ENCODE data around the gene LAPTM5. TPM values are rescaled to one million over a fixed set of nuclear protein-coding genes. Genes with fewer than 3 reads are reported as not detected.

Gene LAPTM5
- total and polyA plus RNA-seq, 4 experiments from 2014 or later, result 563 to 851 (median 598) TPM

- Histone ChIP-seq H3K9me3 (ENCODE audit: control insufficient read depth in 1 of 2, low read length in 2 of 2) (no peaks in the 10 kb centered on the region), H3K36me3 (ENCODE audit: insufficient read depth, low read length) (peaks cover 26% of the 10 kb centered on the region), H3K27me3 (ENCODE audit: insufficient read depth, low read length) (no peaks in the 10 kb centered on the region), H3K27ac (ENCODE audit: low read depth, low read length) (peak overlapping the region; percentile 92), H3K4me3 (ENCODE audit: low read length in 2 of 2) (peak overlapping the region in 1 of 2 donors; percentile 16), H3K4me1 (ENCODE audit: insufficient read depth, low read length) (peaks cover 100% of the 10 kb centered on the region)
- peak in 1 of 5 donors; percentile 68 for DNase-seq
- H3K27ac Mint-ChIP-seq, result peak overlapping the region; percentile 95 to 99 (median 98)
- peaks cover 0 to 2% (median 0%) of the 10 kb centered on the region in 8 donors for H3K9me3 Mint-ChIP-seq
- H3K36me3 Mint-ChIP-seq, result peaks cover 27 to 66% of the 10 kb centered on the region in 2 donors
- ChIA-PET CTCF (ENCODE audit: partially characterized antibody) (interaction anchor here (1.3 to 18.5 kb wide), 4 partner anchors 10 to 36 kb away, joined by 3 to 270 read pairs (median 98); partner anchors contain the start of gene LAPTM5), POLR2A (ENCODE audit: partially characterized antibody) (interaction anchor here (0.8 to 37.5 kb wide), 4 partner anchors 10 to 36 kb away, joined by 4 to 1160 read pairs (median 587); partner anchors contain the start of genes LAPTM5 and MATN1)
- intact Hi-C loops (cut with micrococcal nuclease), result no loop called here
- peaks cover 84 to 100% (median 95%) of the 10 kb centered on the region in 4 donors for H3K4me1 Mint-ChIP-seq
- H3K27me3 Mint-ChIP-seq, result no peaks in the 10 kb centered on the region
- peak overlapping the region; percentile 17 to 98 (median 88) for H3K4me3 Mint-ChIP-seq
These were observed 11.2 kb downstream of the LAPTM5 start for GRCh38 chr1:30746212-30747032.

GRCh38 chr1:30745834-30746208, 11.8 kb downstream of the LAPTM5 start:
- Histone ChIP-seq H3K4me3 (ENCODE audit: low read length in 2 of 2) (peak overlapping the region in 1 of 2 donors; percentile 12), H3K27me3 (ENCODE audit: insufficient read depth, low read length) (no peaks in the 10 kb centered on the region), H3K4me1 (ENCODE audit: insufficient read depth, low read length) (peaks cover 100% of the 10 kb centered on the region), H3K9me3 (ENCODE audit: control insufficient read depth in 1 of 2, low read length in 2 of 2) (no peaks in the 10 kb centered on the region), H3K36me3 (ENCODE audit: insufficient read depth, low read length) (peaks cover 32% of the 10 kb centered on the region), H3K27ac (ENCODE audit: low read depth, low read length) (peak overlapping the region; percentile 92)
- H3K9me3 Mint-ChIP-seq, result peaks cover 0 to 2% (median 0%) of the 10 kb centered on the region in 8 donors
- intact Hi-C loops (cut with micrococcal nuclease), result no loop called here
- DNase-seq, result no peak
- H3K27ac Mint-ChIP-seq, result peak overlapping the region; percentile 95 to 99 (median 98)
- peak overlapping the region; percentile 69 to 98 (median 88) for H3K4me3 Mint-ChIP-seq
- H3K36me3 Mint-ChIP-seq, result peaks cover 33 to 72% of the 10 kb centered on the region in 2 donors
- no peaks in the 10 kb centered on the region for H3K27me3 Mint-ChIP-seq
- ChIA-PET CTCF (ENCODE audit: partially characterized antibody) (interaction anchor here (1.3 to 18.5 kb wide), 4 partner anchors 11 to 36 kb away, joined by 3 to 270 read pairs (median 98); partner anchors contain the start of gene LAPTM5), POLR2A (ENCODE audit: partially characterized antibody) (interaction anchor here (0.8 to 37.5 kb wide), 4 partner anchors 10 to 37 kb away, joined by 4 to 1160 read pairs (median 587); partner anchors contain the start of genes LAPTM5 and MATN1)
- H3K4me1 Mint-ChIP-seq, result peaks cover 88 to 100% (median 96%) of the 10 kb centered on the region in 4 donors

GRCh38 chr1:30745156-30745833, 12.3 kb downstream of the LAPTM5 start:
- ChIA-PET POLR2A (ENCODE audit: partially characterized antibody) (interaction anchor here (3.0 to 37.5 kb wide), 5 partner anchors 11 to 37 kb away, joined by 14 to 1160 read pairs (median 93); partner anchors contain the start of genes LAPTM5 and MATN1), CTCF (ENCODE audit: partially characterized antibody) (interaction anchor here (2.0 to 18.5 kb wide), 5 partner anchors 11 to 37 kb away, joined by 26 to 270 read pairs (median 85); partner anchors contain the start of gene LAPTM5)
- Histone ChIP-seq H3K4me1 (ENCODE audit: insufficient read depth, low read length) (peaks cover 100% of the 10 kb centered on the region), H3K27me3 (ENCODE audit: insufficient read depth, low read length) (no peaks in the 10 kb centered on the region), H3K4me3 (ENCODE audit: low read length in 2 of 2) (peak overlapping the region in 1 of 2 donors; percentile 12), H3K9me3 (ENCODE audit: control insufficient read depth in 1 of 2, low read length in 2 of 2) (no peaks in the 10 kb centered on the region), H3K27ac (ENCODE audit: low read depth, low read length) (peak overlapping the region; percentile 92), H3K36me3 (ENCODE audit: insufficient read depth, low read length) (peaks cover 36% of the 10 kb centered on the region)
- H3K36me3 Mint-ChIP-seq, result peaks cover 39 to 77% of the 10 kb centered on the region in 2 donors
- DNase-seq, result peak in 1 of 5 donors; percentile 44
- intact Hi-C loops (cut with micrococcal nuclease), result no loop called here
- H3K27ac Mint-ChIP-seq, result peak overlapping the region; percentile 95 to 99 (median 98)
- H3K9me3 Mint-ChIP-seq, result peaks cover 0 to 2% (median 0%) of the 10 kb centered on the region in 8 donors
- peaks cover 88 to 100% (median 95%) of the 10 kb centered on the region in 4 donors for H3K4me1 Mint-ChIP-seq
- peak overlapping the region; percentile 69 to 98 (median 88) for H3K4me3 Mint-ChIP-seq
- H3K27me3 Mint-ChIP-seq, result no peaks in the 10 kb centered on the region

GRCh38 chr1:30744060-30744756, 13.4 kb downstream of the LAPTM5 start:
- Mint-ChIP-seq H3K9me3 (peaks cover 0 to 3% (median 0%) of the 10 kb centered on the region in 8 donors), H3K4me3 (peak overlapping the region; percentile 77 to 98 (median 89)), H3K36me3 (peaks cover 45 to 78% of the 10 kb centered on the region in 2 donors), H3K4me1 (peaks cover 81 to 100% (median 88%) of the 10 kb centered on the region in 4 donors), H3K27ac (peak overlapping the region; percentile 95 to 99 (median 98)), H3K27me3 (no peaks in the 10 kb centered on the region)
- Histone ChIP-seq H3K4me1 (ENCODE audit: insufficient read depth, low read length) (peaks cover 96% of the 10 kb centered on the region), H3K4me3 (ENCODE audit: low read length in 2 of 2) (peak overlapping the region; percentile 30 to 48), H3K27me3 (ENCODE audit: insufficient read depth, low read length) (no peaks in the 10 kb centered on the region), H3K27ac (ENCODE audit: low read depth, low read length) (peak overlapping the region; percentile 92), H3K9me3 (ENCODE audit: control insufficient read depth in 1 of 2, low read length in 2 of 2) (no peaks in the 10 kb centered on the region), H3K36me3 (ENCODE audit: insufficient read depth, low read length) (peaks cover 45% of the 10 kb centered on the region)
- DNase-seq, result peak in 3 of 5 donors; percentile 59 to 75 (median 66)
- CTCF ChIA-PET (ENCODE audit: partially characterized antibody), result interaction anchor here (0.6 to 7.7 kb wide), 12 partner anchors 11 to 168 kb away, joined by 3 to 111 read pairs (median 5); partner anchors contain the start of genes LAPTM5 and MATN1
- intact Hi-C loops (cut with micrococcal nuclease), result no loop called here
- POLR2A ChIA-PET (ENCODE audit: partially characterized antibody), result interaction anchor here (1.0 to 37.5 kb wide), 8 partner anchors 12 to 1365 kb away, joined by 3 to 1160 read pairs (median 20); partner anchors contain the start of gene LAPTM5

DNA sequence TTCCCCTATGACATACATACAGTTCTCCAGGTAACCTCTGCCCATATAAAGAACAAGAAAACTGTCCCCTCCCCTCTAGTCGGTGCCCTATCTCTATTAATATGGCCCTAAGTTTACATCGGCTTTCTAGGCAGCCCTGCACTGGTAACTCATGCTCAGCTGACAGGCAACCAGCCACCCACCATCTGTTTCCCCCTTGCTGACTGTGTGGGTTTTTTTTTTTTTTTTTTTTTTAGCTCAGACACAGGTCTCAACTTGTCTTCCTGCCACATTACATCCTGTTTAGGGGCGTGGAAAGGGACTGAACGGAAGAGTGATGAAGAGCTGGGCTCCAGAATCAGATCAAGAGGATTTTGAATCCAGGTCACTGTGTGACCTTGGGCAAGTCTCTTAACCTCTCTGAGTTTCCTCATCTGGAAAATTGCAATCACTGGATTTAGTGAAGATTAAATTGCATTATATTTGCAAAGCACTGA, 14.0 kb downstream of the LAPTM5 start:
- intact Hi-C loops (cut with micrococcal nuclease), result loop anchor here (1.0 to 2.0 kb wide), 5 partner anchors 9 to 36 kb away; no protein-coding TSS in a partner anchor
- Histone ChIP-seq H3K27me3 (ENCODE audit: insufficient read depth, low read length) (no peaks in the 10 kb centered on the region), H3K36me3 (ENCODE audit: insufficient read depth, low read length) (peaks cover 45% of the 10 kb centered on the region), H3K4me1 (ENCODE audit: insufficient read depth, low read length) (peaks cover 96% of the 10 kb centered on the region), H3K27ac (ENCODE audit: low read depth, low read length) (peak overlapping the region; percentile 92), H3K9me3 (ENCODE audit: control insufficient read depth in 1 of 2, low read length in 2 of 2) (no peaks in the 10 kb centered on the region), H3K4me3 (ENCODE audit: low read length in 2 of 2) (peak overlapping the region; percentile 30 to 48)
- Mint-ChIP-seq H3K4me1 (peaks cover 77 to 99% (median 85%) of the 10 kb centered on the region in 4 donors), H3K27me3 (no peaks in the 10 kb centered on the region), H3K36me3 (peaks cover 46 to 78% of the 10 kb centered on the region in 2 donors), H3K4me3 (peak overlapping the region; percentile 77 to 98 (median 89)), H3K27ac (peak overlapping the region; percentile 95 to 99 (median 98)), H3K9me3 (peaks cover 0 to 2% (median 0%) of the 10 kb centered on the region in 8 donors)
- peak; percentile 81 to 92 (median 86) for DNase-seq
- POLR2A ChIA-PET (ENCODE audit: partially characterized antibody), result interaction anchor here (1.0 to 37.5 kb wide), 8 partner anchors 12 to 1365 kb away, joined by 3 to 1160 read pairs (median 20); partner anchors contain the start of gene LAPTM5
- CTCF ChIA-PET (ENCODE audit: partially characterized antibody), result interaction anchor here (0.6 to 7.7 kb wide), 11 partner anchors 10 to 169 kb away, joined by 3 to 111 read pairs (median 6); partner anchors contain the start of genes LAPTM5 and MATN1

Measured in CD4-positive, alpha-beta memory T cell (primary cell).